Measurements from ENCODE around the gene S100PBP.

DNA sequence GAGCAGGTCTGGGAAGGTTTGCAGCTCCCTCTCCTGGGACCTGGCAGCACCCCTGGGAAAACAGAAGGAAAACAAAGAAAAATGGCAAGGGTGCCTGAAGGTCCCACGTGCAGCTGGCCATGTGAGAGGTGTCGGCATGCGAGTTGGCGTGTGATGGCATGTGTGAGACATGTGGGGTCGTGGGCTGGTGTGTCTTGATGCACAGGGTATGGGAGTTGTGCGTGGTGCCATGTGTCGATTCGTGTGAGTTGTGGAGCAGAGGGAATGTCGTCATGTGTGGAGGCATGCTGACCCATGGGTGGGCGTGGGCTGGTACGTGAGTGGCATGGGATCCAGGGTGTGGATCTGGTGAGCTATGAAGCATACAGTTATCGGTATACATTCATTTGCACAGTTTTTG lies 70.2 kb downstream of the S100PBP start:
- TF ChIP-seq, protein P1, sequence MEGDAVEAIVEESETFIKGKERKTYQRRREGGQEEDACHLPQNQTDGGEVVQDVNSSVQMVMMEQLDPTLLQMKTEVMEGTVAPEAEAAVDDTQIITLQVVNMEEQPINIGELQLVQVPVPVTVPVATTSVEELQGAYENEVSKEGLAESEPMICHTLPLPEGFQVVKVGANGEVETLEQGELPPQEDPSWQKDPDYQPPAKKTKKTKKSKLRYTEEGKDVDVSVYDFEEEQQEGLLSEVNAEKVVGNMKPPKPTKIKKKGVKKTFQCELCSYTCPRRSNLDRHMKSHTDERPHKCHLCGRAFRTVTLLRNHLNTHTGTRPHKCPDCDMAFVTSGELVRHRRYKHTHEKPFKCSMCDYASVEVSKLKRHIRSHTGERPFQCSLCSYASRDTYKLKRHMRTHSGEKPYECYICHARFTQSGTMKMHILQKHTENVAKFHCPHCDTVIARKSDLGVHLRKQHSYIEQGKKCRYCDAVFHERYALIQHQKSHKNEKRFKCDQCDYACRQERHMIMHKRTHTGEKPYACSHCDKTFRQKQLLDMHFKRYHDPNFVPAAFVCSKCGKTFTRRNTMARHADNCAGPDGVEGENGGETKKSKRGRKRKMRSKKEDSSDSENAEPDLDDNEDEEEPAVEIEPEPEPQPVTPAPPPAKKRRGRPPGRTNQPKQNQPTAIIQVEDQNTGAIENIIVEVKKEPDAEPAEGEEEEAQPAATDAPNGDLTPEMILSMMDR (IDR thresholded peaks at IDR 0.05), result no peak
- no peak for TF ChIP-seq POLR2A (IDR thresholded peaks at IDR 0.05)
